ENCODE results near the gene ZBTB7C. TPM values are rescaled to one million over a fixed set of nuclear protein-coding genes. Genes with fewer than 3 reads are reported as not detected.

ZBTB7C gene
- total RNA-seq, 1 donor from 2014 or later, result 0.15 TPM

DNA sequence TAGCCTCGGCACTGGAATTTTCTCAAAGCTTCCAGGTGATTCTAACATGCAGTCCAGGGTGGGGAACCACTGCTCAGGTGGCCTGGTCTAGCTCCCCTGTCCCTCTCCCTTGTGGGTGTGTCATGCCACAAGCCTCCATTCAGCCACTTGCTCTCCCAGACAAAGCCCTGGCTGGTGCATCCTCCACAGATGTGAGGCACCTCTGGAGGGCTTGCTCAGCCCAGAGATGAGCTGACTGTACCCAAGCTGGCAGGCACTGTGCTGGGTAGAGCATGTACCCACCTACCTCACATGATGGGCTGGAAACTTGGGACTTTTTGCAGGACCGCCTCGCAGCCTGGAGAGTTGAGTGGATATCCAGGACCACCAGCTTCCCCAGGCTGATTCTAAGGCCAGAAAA, 88.1 kb downstream of the ZBTB7C start:
- H3K27ac Mint-ChIP-seq, result no peak overlapping the region

DNA sequence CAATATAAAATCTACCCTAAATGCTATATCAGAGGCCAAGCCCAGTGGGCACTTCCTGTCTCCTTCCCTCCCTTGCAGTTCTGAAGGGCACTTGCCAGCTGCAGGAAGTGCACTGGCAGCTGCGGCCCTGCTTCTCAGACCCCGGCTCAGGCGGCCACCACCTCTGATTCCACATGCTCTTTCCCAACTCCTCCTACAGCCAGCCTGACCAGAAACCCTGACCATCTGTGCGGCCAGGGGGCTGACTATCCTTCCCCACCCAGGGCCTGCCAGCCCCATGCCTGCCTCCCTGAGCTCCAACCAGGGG, 88.6 kb downstream of the ZBTB7C start:
- Mint-ChIP-seq H3K9me3 (no peaks in the 10 kb centered on the region), H3K36me3 (no peaks in the 10 kb centered on the region), H3K4me1 (peaks cover 26% of the 10 kb centered on the region), H3K4me3 (no peak overlapping the region), H3K27me3 (ENCODE audit: insufficient read depth, low read depth) (no peaks in the 10 kb centered on the region), H3K27ac (no peak overlapping the region)
- no peaks in the 10 kb centered on the region for H3K36me3 ChIP-seq
- H3K27ac ChIP-seq, result no peak overlapping the region
- DNase-seq (ENCODE audit: low spot score), result no peak
- no peak overlapping the region for H3K4me3 ChIP-seq
- no peak overlapping the region for H3K4me2 ChIP-seq
- H3K9me3 ChIP-seq (ENCODE audit: low read depth), result no peaks in the 10 kb centered on the region
- H3K79me2 ChIP-seq (ENCODE audit: low read depth), result no peaks in the 10 kb centered on the region
- H3K4me1 ChIP-seq, result no peaks in the 10 kb centered on the region
- H2AFZ ChIP-seq (replicated peaks), result no peak overlapping the region
- TF ChIP-seq EZH2phosphoT487 (IDR thresholded peaks at IDR 0.05) (no peak), EZH2 (IDR thresholded peaks at IDR 0.05) (no peak), CTCF (IDR thresholded peaks at IDR 0.05) (no peak)
- no peak overlapping the region for H3K9ac ChIP-seq
- no peaks in the 10 kb centered on the region for H3F3A ChIP-seq (ENCODE audit: low read depth)
- no peaks in the 10 kb centered on the region for H4K20me1 ChIP-seq (ENCODE audit: low read depth)
- H3K27me3 ChIP-seq, result no peaks in the 10 kb centered on the region

More for the DNA sequence above, 88.1 kb downstream of the ZBTB7C start:
- no peaks in the 10 kb centered on the region for H3K36me3 Mint-ChIP-seq
- Histone ChIP-seq H3K27ac (no peak overlapping the region), H3K9ac (no peak overlapping the region), H3K79me2 (ENCODE audit: low read depth) (no peaks in the 10 kb centered on the region), H3K9me3 (ENCODE audit: low read depth) (no peaks in the 10 kb centered on the region), H3K4me3 (no peak overlapping the region), H3F3A (ENCODE audit: low read depth) (no peaks in the 10 kb centered on the region), H3K27me3 (no peaks in the 10 kb centered on the region), H3K4me1 (no peaks in the 10 kb centered on the region), H4K20me1 (ENCODE audit: low read depth) (no peaks in the 10 kb centered on the region), H2AFZ (replicated peaks) (no peak overlapping the region), H3K4me2 (no peak overlapping the region), H3K36me3 (no peaks in the 10 kb centered on the region)
- H3K27me3 Mint-ChIP-seq (ENCODE audit: insufficient read depth, low read depth), result no peaks in the 10 kb centered on the region
- TF ChIP-seq CTCF (IDR thresholded peaks at IDR 0.05), result no peak
- TF ChIP-seq EZH2phosphoT487 (IDR thresholded peaks at IDR 0.05), result no peak
- H3K9me3 Mint-ChIP-seq, result no peaks in the 10 kb centered on the region
- H3K4me1 Mint-ChIP-seq, result peaks cover 22% of the 10 kb centered on the region
- no peak for DNase-seq (ENCODE audit: low spot score)
- no peak overlapping the region for H3K4me3 Mint-ChIP-seq

DNA sequence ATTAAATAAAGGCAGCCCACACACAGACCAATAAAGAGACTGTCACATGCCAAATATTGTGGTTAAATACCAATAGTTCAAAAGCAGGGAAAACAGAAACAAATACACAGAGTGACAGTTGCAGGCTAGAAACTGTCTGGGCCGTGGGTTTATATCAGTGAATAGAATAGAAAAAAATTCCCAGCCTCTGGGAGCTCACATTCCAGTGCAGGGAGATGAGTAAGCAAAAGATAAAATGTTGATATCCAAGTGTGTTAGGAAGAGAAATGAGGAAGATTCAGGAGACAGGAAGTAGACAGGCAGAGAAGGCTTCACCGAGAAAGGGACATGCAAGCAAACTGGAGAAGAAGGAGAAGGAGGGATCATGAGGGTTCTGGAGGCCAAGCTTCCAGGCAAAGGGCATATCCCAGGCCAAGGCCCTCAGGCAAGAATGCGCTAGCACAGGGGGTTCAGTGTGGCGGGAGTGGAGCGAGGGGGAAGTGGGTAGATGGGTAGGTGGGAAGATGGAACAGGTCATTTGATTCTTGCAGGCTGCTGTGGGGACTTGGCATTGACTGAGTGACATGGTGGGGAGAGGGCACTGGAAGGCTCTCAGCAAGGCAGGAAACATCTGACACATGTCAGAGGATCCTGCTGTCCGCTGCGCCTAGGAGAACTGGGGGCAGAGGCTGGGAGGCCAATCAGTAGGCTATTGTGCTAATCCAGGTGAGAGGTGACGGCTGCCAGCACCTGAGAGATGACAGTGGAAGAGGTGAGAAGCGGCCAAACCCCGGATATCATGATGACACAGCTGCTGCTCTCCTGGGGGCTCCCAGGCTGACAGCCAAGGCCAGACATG, 89.2 kb downstream of the ZBTB7C start:
- Histone ChIP-seq H3K79me2 (ENCODE audit: low read depth) (no peaks in the 10 kb centered on the region), H2AFZ (replicated peaks) (no peak overlapping the region), H3K9me3 (ENCODE audit: low read depth) (no peaks in the 10 kb centered on the region), H4K20me1 (ENCODE audit: low read depth) (no peaks in the 10 kb centered on the region), H3K36me3 (no peaks in the 10 kb centered on the region), H3K9ac (no peak overlapping the region), H3K4me3 (no peak overlapping the region), H3F3A (ENCODE audit: low read depth) (peaks cover 2% of the 10 kb centered on the region), H3K27ac (no peak overlapping the region), H3K4me1 (peaks cover under 1% of the 10 kb centered on the region), H3K4me2 (no peak overlapping the region), H3K27me3 (no peaks in the 10 kb centered on the region)
- Mint-ChIP-seq H3K36me3 (no peaks in the 10 kb centered on the region), H3K27me3 (ENCODE audit: insufficient read depth, low read depth) (no peaks in the 10 kb centered on the region), H3K9me3 (no peaks in the 10 kb centered on the region), H3K27ac (no peak overlapping the region), H3K4me1 (peaks cover 27% of the 10 kb centered on the region), H3K4me3 (no peak overlapping the region)
- DNase-seq (ENCODE audit: low spot score), result no peak
- TF ChIP-seq CTCF (IDR thresholded peaks at IDR 0.05) (no peak), EZH2phosphoT487 (IDR thresholded peaks at IDR 0.05) (no peak), EZH2 (IDR thresholded peaks at IDR 0.05) (no peak)
